Suprapubic skin (tissue), 4 donors: Measurements from ENCODE around the gene SHISA9. TPM values are rescaled to one million over a fixed set of nuclear protein-coding genes. Genes with fewer than 3 reads are reported as not detected.

Experiments used
- DNase-seq, 2 donors: peaks; one replicate each; pipeline ENCODE4 v3.0.0-alpha.2; 2019; ENCODE audit warnings: low spot score in 2 of 2
- H3K27ac ChIP-seq: fragments of 200-600 bp; sonication (generic); one replicate; pipeline ENCODE4 v1.5.1; 2019
- H3K27me3 ChIP-seq: fragments of 200-600 bp; sonication (generic); one replicate; pipeline ENCODE4 v1.5.1; 2019
- H3K36me3 ChIP-seq: fragments of 200-600 bp; sonication (generic); one replicate; pipeline ENCODE4 v1.5.1; 2019
- H3K4me1 ChIP-seq: fragments of 200-600 bp; sonication (generic); one replicate; pipeline ENCODE4 v1.5.1; 2019
- H3K4me3 ChIP-seq: fragments of 200-600 bp; sonication (generic); one replicate; pipeline ENCODE4 v1.5.1; 2019; ENCODE audit warnings: mild to moderate bottlenecking
- H3K9me3 ChIP-seq: fragments of 200-600 bp; sonication (generic); one replicate; pipeline ENCODE4 v1.5.1; 2019
- EP300 ChIP-seq: sonication (generic); formaldehyde crosslinking; IDR thresholded peaks from one replicate; pipeline ENCODE4 v1.6.1; 2017; ENCODE audit warnings: antibody characterized with exemption
- POLR2A ChIP-seq, 2 donors: fragments of 450-650 bp; IDR thresholded peaks; one replicate each; pipeline ENCODE4 v1.6.1; 2017; ENCODE audit warnings: antibody characterized with exemption in 2 of 2, mild to moderate bottlenecking in 2 of 2, moderate library complexity in 2 of 2
- POLR2AphosphoS5 ChIP-seq, 3 donors: sonication (generic); formaldehyde crosslinking; IDR thresholded peaks; one replicate each; pipeline ENCODE4 v1.6.1; 2017; ENCODE audit warnings: antibody characterized with exemption in 3 of 3
- WGBS: methylation state at CpG from one replicate; pipeline ENCODE4 v1.1.5; 2018; 5-methylcytosine and 5-hydroxymethylcytosine counted together
- total RNA-seq, 4 donors: library from RNA; depleted of rRNA; stranded (reverse); fragments of >200 nt; gene quantifications; one replicate each; pipeline ENCODE4 v1.1.0, GENCODE V29; 2016
- TF ChIP-seq, protein P1 (sequence below), 2 donors: fragments of 200-600 bp in 1 of 2; fragments of 450-650 bp in 1 of 2; sonication (generic) in 1 of 2; IDR thresholded peaks; one replicate each; pipeline ENCODE4 v1.5.1; 2016 to 2019; ENCODE audit warnings: antibody characterized with exemption in 2 of 2, mild to moderate bottlenecking in 1 of 2, moderate library complexity in 1 of 2

Gene SHISA9
- total RNA-seq, 4 donors from 2014 or later = 0.26 to 1.9 (median 1.2) TPM

DNA sequence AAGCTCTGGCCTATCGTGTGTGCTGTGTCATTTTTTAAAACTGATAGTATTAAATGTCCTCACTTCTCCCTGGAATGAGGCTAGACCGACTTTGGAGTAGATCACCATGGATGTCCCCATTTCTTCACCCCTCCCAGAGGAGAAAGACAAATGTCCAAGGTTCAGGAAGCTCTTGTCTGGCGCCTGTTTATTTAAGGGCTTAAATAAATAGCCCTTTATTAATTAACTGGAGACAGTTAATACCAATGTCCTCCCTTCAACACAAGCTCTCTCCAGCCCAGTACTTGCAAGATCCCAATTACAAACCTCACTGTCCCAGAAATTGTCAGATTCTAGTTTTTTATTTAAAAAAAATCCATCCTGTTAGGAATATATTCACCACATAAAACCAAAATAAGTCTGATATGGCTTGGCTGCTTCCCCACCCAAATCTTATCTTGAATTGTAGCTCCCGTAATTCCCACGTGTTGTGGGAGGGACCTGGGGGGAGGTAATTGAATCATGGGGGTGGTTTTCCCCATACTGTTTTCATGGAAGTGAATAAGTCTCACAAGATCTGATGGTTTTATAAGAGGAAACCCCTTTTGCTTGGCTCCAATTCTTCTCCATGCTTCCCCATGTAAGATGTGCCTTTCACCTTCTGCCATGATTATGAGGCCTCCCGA, 344.4 kb downstream of the SHISA9 start:
- no peak overlapping the region for H3K27ac ChIP-seq
- no peak overlapping the region for H3K4me3 ChIP-seq
- no peaks in the 10 kb centered on the region for H3K4me1 ChIP-seq
- no peaks in the 10 kb centered on the region for H3K36me3 ChIP-seq
- no peaks in the 10 kb centered on the region for H3K9me3 ChIP-seq
- 81% methylated on average over 6 of the region's 6 CpGs for WGBS
- TF ChIP-seq EP300 (no peak), POLR2AphosphoS5 (IDR thresholded peaks at IDR 0.05) (no peak), POLR2A (IDR thresholded peaks at IDR 0.05) (no peak)
- TF ChIP-seq, protein P1, sequence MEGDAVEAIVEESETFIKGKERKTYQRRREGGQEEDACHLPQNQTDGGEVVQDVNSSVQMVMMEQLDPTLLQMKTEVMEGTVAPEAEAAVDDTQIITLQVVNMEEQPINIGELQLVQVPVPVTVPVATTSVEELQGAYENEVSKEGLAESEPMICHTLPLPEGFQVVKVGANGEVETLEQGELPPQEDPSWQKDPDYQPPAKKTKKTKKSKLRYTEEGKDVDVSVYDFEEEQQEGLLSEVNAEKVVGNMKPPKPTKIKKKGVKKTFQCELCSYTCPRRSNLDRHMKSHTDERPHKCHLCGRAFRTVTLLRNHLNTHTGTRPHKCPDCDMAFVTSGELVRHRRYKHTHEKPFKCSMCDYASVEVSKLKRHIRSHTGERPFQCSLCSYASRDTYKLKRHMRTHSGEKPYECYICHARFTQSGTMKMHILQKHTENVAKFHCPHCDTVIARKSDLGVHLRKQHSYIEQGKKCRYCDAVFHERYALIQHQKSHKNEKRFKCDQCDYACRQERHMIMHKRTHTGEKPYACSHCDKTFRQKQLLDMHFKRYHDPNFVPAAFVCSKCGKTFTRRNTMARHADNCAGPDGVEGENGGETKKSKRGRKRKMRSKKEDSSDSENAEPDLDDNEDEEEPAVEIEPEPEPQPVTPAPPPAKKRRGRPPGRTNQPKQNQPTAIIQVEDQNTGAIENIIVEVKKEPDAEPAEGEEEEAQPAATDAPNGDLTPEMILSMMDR (IDR thresholded peaks at IDR 0.05) = no peak
- H3K27me3 ChIP-seq = no peaks in the 10 kb centered on the region
- DNase-seq = no peak

DNA sequence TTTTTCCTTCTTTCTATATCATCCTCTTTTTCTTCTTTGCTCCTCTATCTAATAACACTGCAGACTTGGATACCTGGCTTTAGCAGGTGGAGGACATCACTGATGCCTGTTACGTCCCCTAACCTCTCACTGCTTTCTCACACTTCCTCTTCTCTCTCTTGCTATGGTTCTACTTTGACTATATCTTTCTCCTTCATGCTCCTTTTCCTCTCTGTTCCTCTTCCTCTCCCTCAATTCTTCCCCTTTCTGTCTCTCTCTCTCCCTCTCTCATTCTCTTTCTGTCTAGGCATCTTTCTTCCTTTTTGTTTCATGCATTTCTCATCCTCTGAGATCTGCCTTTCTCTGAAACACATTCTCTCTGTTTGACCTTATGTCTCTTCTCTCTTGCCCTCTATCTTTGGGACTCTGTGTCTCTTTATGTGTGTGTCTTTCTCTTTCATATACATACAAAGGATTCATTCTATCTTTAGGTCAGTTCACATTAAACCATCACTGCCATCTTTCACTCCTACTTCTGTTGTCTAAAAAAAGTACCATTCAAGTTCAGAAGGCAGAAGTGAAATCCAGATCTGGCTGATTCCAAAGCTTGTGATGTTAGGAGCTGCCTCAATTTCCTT, 353.7 kb downstream of the SHISA9 start:
- WGBS = 63% methylated on average over 1 of the region's 1 CpG
- H3K27ac ChIP-seq = no peak overlapping the region
- H3K36me3 ChIP-seq = no peaks in the 10 kb centered on the region
- no peak for DNase-seq
- H3K9me3 ChIP-seq = no peaks in the 10 kb centered on the region
- TF ChIP-seq POLR2AphosphoS5 (IDR thresholded peaks at IDR 0.05) (no peak), EP300 (no peak), POLR2A (IDR thresholded peaks at IDR 0.05) (no peak)
- TF ChIP-seq, protein P1 (IDR thresholded peaks at IDR 0.05) = no peak
- H3K27me3 ChIP-seq = no peaks in the 10 kb centered on the region
- no peaks in the 10 kb centered on the region for H3K4me1 ChIP-seq
- no peak overlapping the region for H3K4me3 ChIP-seq

GRCh38 chr16:13262270-13263090, 361.1 kb downstream of the SHISA9 start:
- no peaks in the 10 kb centered on the region for H3K9me3 ChIP-seq
- H3K4me3 ChIP-seq = no peak overlapping the region
- H3K36me3 ChIP-seq = no peaks in the 10 kb centered on the region
- H3K4me1 ChIP-seq = no peaks in the 10 kb centered on the region
- H3K27ac ChIP-seq = no peak overlapping the region
- 89% methylated on average over 3 of the region's 3 CpGs for WGBS
- TF ChIP-seq EP300 (no peak), POLR2AphosphoS5 (IDR thresholded peaks at IDR 0.05) (no peak), POLR2A (IDR thresholded peaks at IDR 0.05) (no peak)
- TF ChIP-seq, protein P1 (IDR thresholded peaks at IDR 0.05) = no peak
- peaks cover 3% of the 10 kb centered on the region for H3K27me3 ChIP-seq
- no peak for DNase-seq

DNA sequence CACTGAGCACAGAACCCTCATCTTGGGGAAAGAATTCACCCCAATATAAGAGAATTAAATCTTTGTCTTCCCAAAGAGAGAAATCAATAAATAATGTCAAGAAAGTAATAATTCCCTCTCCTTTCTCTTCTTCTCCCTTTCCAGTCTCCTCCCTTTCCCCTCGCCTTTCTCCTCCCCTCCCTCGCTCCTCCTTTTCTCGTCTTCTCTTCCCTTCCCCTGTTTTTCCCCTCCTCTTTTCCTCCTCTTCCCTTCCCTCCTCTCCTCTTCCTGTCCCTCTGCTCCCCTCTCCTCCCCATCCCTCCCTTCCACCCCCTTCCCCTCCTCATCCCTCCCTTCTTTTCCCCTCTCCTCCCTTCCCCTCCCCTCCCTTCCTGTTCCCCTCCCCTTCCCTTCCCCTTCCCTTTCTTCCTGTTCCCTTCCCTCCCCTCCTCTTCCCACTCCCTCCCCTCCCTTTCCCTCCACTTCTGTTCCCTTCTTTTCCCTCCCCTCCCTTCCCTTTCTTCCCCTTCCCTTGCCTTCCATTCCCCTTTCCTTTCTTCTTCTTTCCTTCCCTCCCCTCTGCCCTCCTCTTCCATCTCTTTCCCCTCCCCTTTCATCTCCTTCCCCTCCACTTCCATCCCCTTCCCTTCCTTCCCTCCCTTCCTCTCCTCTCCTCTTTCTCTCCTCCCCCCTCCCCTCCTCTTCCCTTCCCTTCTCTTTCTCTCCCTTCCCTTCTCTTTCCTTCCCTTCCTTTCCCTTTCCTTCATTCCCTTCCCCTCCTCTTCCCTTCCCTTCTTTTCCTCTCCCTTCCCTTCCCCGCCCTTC, 363.6 kb downstream of the SHISA9 start:
- peaks cover 7% of the 10 kb centered on the region for H3K27me3 ChIP-seq
- WGBS = 75% methylated on average over 4 of the region's 4 CpGs
- no peak for DNase-seq

More for the DNA sequence above, 363.6 kb downstream of the SHISA9 start:
- Histone ChIP-seq H3K4me1 (no peaks in the 10 kb centered on the region), H3K27ac (no peak overlapping the region), H3K4me3 (no peak overlapping the region), H3K36me3 (no peaks in the 10 kb centered on the region), H3K9me3 (no peaks in the 10 kb centered on the region)
- TF ChIP-seq POLR2A (IDR thresholded peaks at IDR 0.05) (no peak), POLR2AphosphoS5 (IDR thresholded peaks at IDR 0.05) (no peak), EP300 (no peak)
- TF ChIP-seq, protein P1 (IDR thresholded peaks at IDR 0.05) = no peak
